HEK293 (cell line): ENCODE results near the gene MGME1.

Source experiments
- GLIS1 ChIP-seq: fragments of 450-650 bp; formaldehyde crosslinking; IDR thresholded peaks from 2 replicates; pipeline ENCODE4 v1.5.1; 2016; ENCODE audit warnings: missing biosample characterization, missing genetic modification characterization
- OSR2 ChIP-seq: fragments of 450-650 bp; formaldehyde crosslinking; IDR thresholded peaks from 2 replicates; pipeline ENCODE4 v1.5.1; 2016; ENCODE audit warnings: missing biosample characterization, missing genetic modification characterization
- SCRT1 ChIP-seq: fragments of 450-650 bp; formaldehyde crosslinking; IDR thresholded peaks from 2 replicates; pipeline ENCODE4 v1.5.1; 2016; ENCODE audit warnings: missing biosample characterization, missing genetic modification characterization, borderline replicate concordance
- SP7 ChIP-seq: fragments of 450-650 bp; formaldehyde crosslinking; IDR thresholded peaks from 2 replicates; pipeline ENCODE4 v1.5.1; 2016; ENCODE audit warnings: missing biosample characterization, missing genetic modification characterization
- ZBTB17 ChIP-seq: fragments of 450-650 bp; formaldehyde crosslinking; IDR thresholded peaks from 2 replicates; pipeline ENCODE4 v1.5.1; 2016; ENCODE audit warnings: missing biosample characterization, missing genetic modification characterization
- ZFP3 ChIP-seq: fragments of 450-650 bp; formaldehyde crosslinking; IDR thresholded peaks from 2 replicates; pipeline ENCODE4 v1.5.1; 2016; ENCODE audit warnings: low read depth, missing biosample characterization, missing genetic modification characterization
- ZNF114 ChIP-seq: fragments of 450-650 bp; formaldehyde crosslinking; IDR thresholded peaks from 2 replicates; pipeline ENCODE4 v1.5.0; 2017; ENCODE audit warnings: missing biosample characterization, missing genetic modification characterization
- ZNF132 ChIP-seq: fragments of 450-650 bp; formaldehyde crosslinking; IDR thresholded peaks from 2 replicates; pipeline ENCODE4 v1.5.1; 2017; ENCODE audit warnings: missing biosample characterization, missing genetic modification characterization, borderline replicate concordance
- ZNF133 ChIP-seq: fragments of 450-650 bp; formaldehyde crosslinking; IDR thresholded peaks from 2 replicates; pipeline ENCODE4 v1.5.1; 2016; ENCODE audit warnings: missing biosample characterization, missing genetic modification characterization
- ZNF19 ChIP-seq: fragments of 450-650 bp; formaldehyde crosslinking; IDR thresholded peaks from 2 replicates; pipeline ENCODE4; 2016; ENCODE audit warnings: missing biosample characterization, missing genetic modification characterization, low read depth
- ZNF24 ChIP-seq: fragments of 450-650 bp; formaldehyde crosslinking; IDR thresholded peaks from 2 replicates; pipeline ENCODE4 v1.5.1; 2016; ENCODE audit warnings: missing biosample characterization, missing genetic modification characterization
- ZNF266 ChIP-seq: fragments of 450-650 bp; formaldehyde crosslinking; IDR thresholded peaks from 2 replicates; pipeline ENCODE4 v1.5.1; 2016; ENCODE audit warnings: missing biosample characterization, missing genetic modification characterization, low read depth
- ZNF274 ChIP-seq, 2 experiments: fragments of 200-500 bp in 1 of 2; fragments of 450-650 bp in 1 of 2; sonication (Bioruptor generic) in 1 of 2; formaldehyde crosslinking in 1 of 2; IDR thresholded peaks; 2 replicates each; pipeline versions ENCODE4 v1.5.1 to v1.6.1; 2014 to 2016; ENCODE audit warnings: borderline replicate concordance in 1 of 2, inconsistent platforms in 1 of 2, low read length in 1 of 2, missing biosample characterization in 1 of 2, missing genetic modification characterization in 1 of 2
- ZNF292 ChIP-seq: fragments of 450-650 bp; formaldehyde crosslinking; IDR thresholded peaks from 2 replicates; pipeline ENCODE4 v1.5.1; 2016; ENCODE audit warnings: low read depth, missing biosample characterization, missing genetic modification characterization, borderline replicate concordance
- ZNF324 ChIP-seq: fragments of 450-650 bp; formaldehyde crosslinking; IDR thresholded peaks from 2 replicates; pipeline ENCODE4 v1.5.1; 2016; ENCODE audit warnings: missing biosample characterization, missing genetic modification characterization
- ZNF354C ChIP-seq: fragments of 450-650 bp; formaldehyde crosslinking; IDR thresholded peaks from 2 replicates; pipeline ENCODE4 v1.5.1; 2016; ENCODE audit warnings: missing biosample characterization, missing genetic modification characterization, low read depth, borderline replicate concordance
- ZNF366 ChIP-seq: fragments of 450-650 bp; formaldehyde crosslinking; conservative IDR thresholded peaks from 2 replicates; pipeline ENCODE4 v1.5.1; 2016; ENCODE audit warnings: missing biosample characterization, missing genetic modification characterization
- ZNF426 ChIP-seq: fragments of 450-650 bp; formaldehyde crosslinking; IDR thresholded peaks from 2 replicates; pipeline ENCODE4 v1.5.1; 2017; ENCODE audit warnings: missing biosample characterization, missing genetic modification characterization, mild to moderate bottlenecking, inconsistent platforms, moderate library complexity
- ZNF548 ChIP-seq: fragments of 450-650 bp; formaldehyde crosslinking; IDR thresholded peaks from 2 replicates; pipeline ENCODE4 v1.5.1; 2016; ENCODE audit warnings: missing biosample characterization, missing genetic modification characterization
- ZNF596 ChIP-seq: fragments of 450-650 bp; IDR thresholded peaks from 2 replicates; pipeline ENCODE4 v1.5.0; 2018; ENCODE audit warnings: missing biosample characterization, mild to moderate bottlenecking, missing genetic modification characterization, moderate library complexity
- ZNF610 ChIP-seq: fragments of 450-650 bp; formaldehyde crosslinking; IDR thresholded peaks from 2 replicates; pipeline ENCODE4 v1.5.1; 2016; ENCODE audit warnings: missing biosample characterization, missing genetic modification characterization, borderline replicate concordance
- ZNF658 ChIP-seq: fragments of 450-650 bp; formaldehyde crosslinking; IDR thresholded peaks from 2 replicates; pipeline ENCODE4; 2016; ENCODE audit warnings: missing biosample characterization, missing genetic modification characterization
- ZNF707 ChIP-seq: fragments of 450-650 bp; formaldehyde crosslinking; IDR thresholded peaks from 2 replicates; pipeline ENCODE4 v1.5.1; 2016; ENCODE audit warnings: missing biosample characterization, missing genetic modification characterization
- ZNF747 ChIP-seq: fragments of 450-650 bp; formaldehyde crosslinking; IDR thresholded peaks from 2 replicates; pipeline ENCODE4 v1.5.1; 2016; ENCODE audit warnings: missing biosample characterization, missing genetic modification characterization
- ZSCAN30 ChIP-seq: fragments of 450-650 bp; IDR thresholded peaks from 2 replicates; pipeline ENCODE4 v1.5.1; 2018; ENCODE audit warnings: missing biosample characterization, mild to moderate bottlenecking, missing genetic modification characterization, moderate library complexity
- ZXDB ChIP-seq: fragments of 450-650 bp; formaldehyde crosslinking; IDR thresholded peaks from 2 replicates; pipeline ENCODE4 v1.5.1; 2016; ENCODE audit warnings: missing biosample characterization, missing genetic modification characterization
- TF ChIP-seq, protein P1 (sequence below): fragments of 450-650 bp; formaldehyde crosslinking; IDR thresholded peaks from 2 replicates; pipeline ENCODE4 v1.5.1; 2016; ENCODE audit warnings: missing biosample characterization, missing genetic modification characterization
- TF ChIP-seq, protein P2 (sequence below): fragments of 450-650 bp; formaldehyde crosslinking; IDR thresholded peaks from 2 replicates; pipeline ENCODE4 v1.5.1; 2016; ENCODE audit warnings: missing biosample characterization, missing genetic modification characterization, low read depth
- TF ChIP-seq, protein P3 (sequence below): fragments of 450-650 bp; formaldehyde crosslinking; IDR thresholded peaks from 2 replicates; pipeline ENCODE4 v1.5.1; 2016; ENCODE audit warnings: missing biosample characterization, missing genetic modification characterization
- TF ChIP-seq, protein P4 (sequence below): fragments of 450-650 bp; formaldehyde crosslinking; optimal IDR thresholded peaks from 2 replicates; pipeline ENCODE3; 2016; ENCODE audit warnings: missing biosample characterization, mild to moderate bottlenecking, missing genetic modification characterization
- TF ChIP-seq, protein P5 (sequence below): fragments of 450-650 bp; formaldehyde crosslinking; IDR thresholded peaks from 2 replicates; pipeline ENCODE4 v1.5.1; 2017; ENCODE audit warnings: missing biosample characterization, missing genetic modification characterization

The MGME1 gene

DNA sequence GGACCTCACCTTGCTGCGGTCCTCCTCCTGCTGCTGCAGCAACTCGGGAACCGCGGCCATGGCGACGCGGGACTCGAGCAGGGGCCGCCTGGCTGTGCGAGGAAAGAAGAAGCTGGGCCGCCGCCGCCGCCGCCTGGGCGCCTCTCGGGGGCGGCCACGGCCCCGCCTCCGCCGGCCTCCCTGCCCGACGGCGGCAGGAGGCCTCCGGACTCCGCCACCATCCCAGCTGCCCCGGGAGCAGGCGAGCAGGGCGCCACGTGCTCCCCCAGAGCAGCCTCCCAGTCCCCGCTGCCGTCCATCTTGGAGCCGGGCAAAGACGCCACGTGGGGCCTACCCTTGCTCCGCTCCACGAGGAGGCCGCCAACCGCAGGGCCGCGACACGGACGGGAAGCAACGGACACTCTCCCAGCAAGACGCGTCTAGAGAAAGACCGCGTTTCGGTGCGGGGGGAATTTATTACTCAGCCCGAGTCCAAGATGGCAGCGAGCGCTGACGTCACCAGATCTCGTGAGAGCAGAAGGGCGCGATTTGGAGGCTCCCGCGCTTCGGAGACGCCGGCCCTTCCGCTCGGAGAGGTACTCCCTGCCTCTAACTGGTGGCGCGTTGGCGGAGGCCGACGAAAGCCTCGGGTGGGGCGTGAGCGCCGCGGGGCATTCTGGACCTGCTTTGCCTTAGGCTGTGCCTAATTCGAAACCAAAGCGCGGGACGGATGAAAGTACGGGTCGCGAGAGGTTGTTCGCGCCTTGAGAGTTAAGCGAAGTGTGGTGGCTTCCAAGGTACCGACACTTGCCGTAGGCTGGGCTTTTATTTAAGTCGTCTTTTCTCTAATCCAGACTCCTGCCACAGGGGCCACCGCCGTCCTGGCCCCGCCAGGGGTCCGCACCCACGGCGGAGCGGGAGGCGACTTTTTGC, at the start of gene MGME1, which contains the start of gene SNX5 (continued):
- TF ChIP-seq ZFP3 (tag by site-specific recombination), result no peak
- TF ChIP-seq ZNF366 (tag by site-specific recombination), result no peak; the same call in 1 of the 2 replicates
- no peak for TF ChIP-seq OSR2 (tag by site-specific recombination)
- TF ChIP-seq, protein P1, sequence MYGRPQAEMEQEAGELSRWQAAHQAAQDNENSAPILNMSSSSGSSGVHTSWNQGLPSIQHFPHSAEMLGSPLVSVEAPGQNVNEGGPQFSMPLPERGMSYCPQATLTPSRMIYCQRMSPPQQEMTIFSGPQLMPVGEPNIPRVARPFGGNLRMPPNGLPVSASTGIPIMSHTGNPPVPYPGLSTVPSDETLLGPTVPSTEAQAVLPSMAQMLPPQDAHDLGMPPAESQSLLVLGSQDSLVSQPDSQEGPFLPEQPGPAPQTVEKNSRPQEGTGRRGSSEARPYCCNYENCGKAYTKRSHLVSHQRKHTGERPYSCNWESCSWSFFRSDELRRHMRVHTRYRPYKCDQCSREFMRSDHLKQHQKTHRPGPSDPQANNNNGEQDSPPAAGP, result peak; percentile 85
- TF ChIP-seq, protein P2, sequence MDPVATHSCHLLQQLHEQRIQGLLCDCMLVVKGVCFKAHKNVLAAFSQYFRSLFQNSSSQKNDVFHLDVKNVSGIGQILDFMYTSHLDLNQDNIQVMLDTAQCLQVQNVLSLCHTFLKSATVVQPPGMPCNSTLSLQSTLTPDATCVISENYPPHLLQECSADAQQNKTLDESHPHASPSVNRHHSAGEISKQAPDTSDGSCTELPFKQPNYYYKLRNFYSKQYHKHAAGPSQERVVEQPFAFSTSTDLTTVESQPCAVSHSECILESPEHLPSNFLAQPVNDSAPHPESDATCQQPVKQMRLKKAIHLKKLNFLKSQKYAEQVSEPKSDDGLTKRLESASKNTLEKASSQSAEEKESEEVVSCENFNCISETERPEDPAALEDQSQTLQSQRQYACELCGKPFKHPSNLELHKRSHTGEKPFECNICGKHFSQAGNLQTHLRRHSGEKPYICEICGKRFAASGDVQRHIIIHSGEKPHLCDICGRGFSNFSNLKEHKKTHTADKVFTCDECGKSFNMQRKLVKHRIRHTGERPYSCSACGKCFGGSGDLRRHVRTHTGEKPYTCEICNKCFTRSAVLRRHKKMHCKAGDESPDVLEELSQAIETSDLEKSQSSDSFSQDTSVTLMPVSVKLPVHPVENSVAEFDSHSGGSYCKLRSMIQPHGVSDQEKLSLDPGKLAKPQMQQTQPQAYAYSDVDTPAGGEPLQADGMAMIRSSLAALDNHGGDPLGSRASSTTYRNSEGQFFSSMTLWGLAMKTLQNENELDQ (tag by site-specific recombination), result no peak
- TF ChIP-seq GLIS1, result peak; percentile 56; the same call in 1 of the 2 replicates
- TF ChIP-seq ZNF24 (tag by site-specific recombination), result peak; percentile 56; the same call in 1 of the 2 replicates
- no peak for TF ChIP-seq ZNF19
- TF ChIP-seq ZNF292 (tag by site-specific recombination), result no peak
- TF ChIP-seq, protein P3, sequence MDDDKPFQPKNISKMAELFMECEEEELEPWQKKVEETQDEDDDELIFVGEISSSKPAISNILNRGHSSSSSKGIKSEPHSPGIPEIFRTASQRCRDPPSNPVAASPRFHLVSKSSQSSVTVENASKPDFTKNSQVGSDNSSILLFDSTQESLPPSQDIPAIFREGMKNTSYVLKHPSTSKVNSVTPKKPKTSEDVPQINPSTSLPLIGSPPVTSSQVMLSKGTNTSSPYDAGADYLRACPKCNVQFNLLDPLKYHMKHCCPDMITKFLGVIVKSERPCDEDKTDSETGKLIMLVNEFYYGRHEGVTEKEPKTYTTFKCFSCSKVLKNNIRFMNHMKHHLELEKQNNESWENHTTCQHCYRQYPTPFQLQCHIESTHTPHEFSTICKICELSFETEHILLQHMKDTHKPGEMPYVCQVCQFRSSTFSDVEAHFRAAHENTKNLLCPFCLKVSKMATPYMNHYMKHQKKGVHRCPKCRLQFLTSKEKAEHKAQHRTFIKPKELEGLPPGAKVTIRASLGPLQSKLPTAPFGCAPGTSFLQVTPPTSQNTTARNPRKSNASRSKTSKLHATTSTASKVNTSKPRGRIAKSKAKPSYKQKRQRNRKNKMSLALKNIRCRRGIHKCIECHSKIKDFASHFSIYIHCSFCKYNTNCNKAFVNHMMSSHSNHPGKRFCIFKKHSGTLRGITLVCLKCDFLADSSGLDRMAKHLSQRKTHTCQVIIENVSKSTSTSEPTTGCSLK (tag by site-specific recombination), result no peak
- peak; percentile 41; the same call in 1 of the 2 replicates for TF ChIP-seq ZSCAN30 (tag by site-specific recombination)
- TF ChIP-seq ZNF133 (tag by site-specific recombination), result no peak
- no peak for TF ChIP-seq ZNF354C (tag by site-specific recombination)
- TF ChIP-seq ZNF548 (tag by site-specific recombination), result no peak
- TF ChIP-seq, protein P4, sequence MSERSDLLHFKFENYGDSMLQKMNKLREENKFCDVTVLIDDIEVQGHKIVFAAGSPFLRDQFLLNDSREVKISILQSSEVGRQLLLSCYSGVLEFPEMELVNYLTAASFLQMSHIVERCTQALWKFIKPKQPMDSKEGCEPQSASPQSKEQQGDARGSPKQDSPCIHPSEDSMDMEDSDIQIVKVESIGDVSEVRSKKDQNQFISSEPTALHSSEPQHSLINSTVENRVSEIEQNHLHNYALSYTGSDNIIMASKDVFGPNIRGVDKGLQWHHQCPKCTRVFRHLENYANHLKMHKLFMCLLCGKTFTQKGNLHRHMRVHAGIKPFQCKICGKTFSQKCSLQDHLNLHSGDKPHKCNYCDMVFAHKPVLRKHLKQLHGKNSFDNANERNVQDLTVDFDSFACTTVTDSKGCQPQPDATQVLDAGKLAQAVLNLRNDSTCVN (tag by site-specific recombination), result peak; percentile 69
- TF ChIP-seq ZNF132 (tag by site-specific recombination), result no peak
- no peak for TF ChIP-seq ZNF274 (IDR thresholded peaks at IDR 0.05; ENCODE audit: low read length)
- no peak for TF ChIP-seq ZNF274 (tag by site-specific recombination; IDR thresholded peaks at IDR 0.05; ENCODE audit: borderline replicate concordance)
- TF ChIP-seq ZNF747 (tag by site-specific recombination), result no peak
- TF ChIP-seq ZNF426 (tag by site-specific recombination), result no peak
- peak; percentile 91 for TF ChIP-seq SP7
- TF ChIP-seq ZNF596 (tag by site-specific recombination), result no peak
- TF ChIP-seq SCRT1 (tag by site-specific recombination), result no peak
- TF ChIP-seq ZNF658, result no peak
- TF ChIP-seq ZNF324 (tag by site-specific recombination), result peak; percentile 24; the same call in 1 of the 2 replicates
- TF ChIP-seq ZXDB (tag by site-specific recombination), result peak; percentile 97
- TF ChIP-seq ZNF610, result peak; percentile 74
- no peak for TF ChIP-seq ZNF266 (tag by site-specific recombination)
- no peak for TF ChIP-seq ZNF114 (tag by site-specific recombination)
- no peak for TF ChIP-seq ZNF707 (tag by site-specific recombination)
- TF ChIP-seq, protein P5, sequence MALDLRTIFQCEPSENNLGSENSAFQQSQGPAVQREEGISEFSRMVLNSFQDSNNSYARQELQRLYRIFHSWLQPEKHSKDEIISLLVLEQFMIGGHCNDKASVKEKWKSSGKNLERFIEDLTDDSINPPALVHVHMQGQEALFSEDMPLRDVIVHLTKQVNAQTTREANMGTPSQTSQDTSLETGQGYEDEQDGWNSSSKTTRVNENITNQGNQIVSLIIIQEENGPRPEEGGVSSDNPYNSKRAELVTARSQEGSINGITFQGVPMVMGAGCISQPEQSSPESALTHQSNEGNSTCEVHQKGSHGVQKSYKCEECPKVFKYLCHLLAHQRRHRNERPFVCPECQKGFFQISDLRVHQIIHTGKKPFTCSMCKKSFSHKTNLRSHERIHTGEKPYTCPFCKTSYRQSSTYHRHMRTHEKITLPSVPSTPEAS, result no peak
- TF ChIP-seq ZBTB17, result peak; percentile 76
